OCI-LY1 (cell line): Measurements from ENCODE around the gene OLFML3.

Source experiments
- H2AFZ ChIP-seq: fragments of 200-600 bp; sonication (generic), shearing (Covaris generic); 2 replicates; pipeline ENCODE4 v1.6.0; 2014; ENCODE audit warnings: antibody characterized with exemption, mild to moderate bottlenecking, low read length
- H3F3A ChIP-seq: fragments of 200-600 bp; sonication (generic), shearing (Covaris generic); 2 replicates; pipeline ENCODE4 v1.6.0; 2014; ENCODE audit warnings: mild to moderate bottlenecking, antibody characterized with exemption, low read length, moderate library complexity; ENCODE audit not compliant: insufficient read depth
- H3K27ac ChIP-seq: fragments of 200-600 bp; sonication (generic); 2 replicates; pipeline ENCODE4 v1.5.1; 2014; ENCODE audit warnings: low read length, mixed run types, mild to moderate bottlenecking, low read depth; ENCODE audit not compliant: poor library complexity, severe bottlenecking
- H3K27me3 ChIP-seq: fragments of 200-600 bp; sonication (generic); 2 replicates; pipeline ENCODE4 v1.6.0; 2014; ENCODE audit warnings: antibody characterized with exemption, mild to moderate bottlenecking, low read length, moderate library complexity; ENCODE audit not compliant: insufficient read depth
- H3K36me3 ChIP-seq: fragments of 200-600 bp; sonication (generic); 2 replicates; pipeline ENCODE4 v1.6.1; 2014; ENCODE audit warnings: mild to moderate bottlenecking, antibody characterized with exemption, low read length, moderate library complexity, mixed read lengths; ENCODE audit not compliant: insufficient read depth
- H3K4me1 ChIP-seq: fragments of 200-600 bp; sonication (generic); 2 replicates; pipeline ENCODE4 v1.5.1; 2014; ENCODE audit warnings: mild to moderate bottlenecking, low read length, moderate library complexity; ENCODE audit not compliant: insufficient read depth, severe bottlenecking
- H3K4me2 ChIP-seq: fragments of 200-600 bp; sonication (generic), shearing (Covaris generic); 2 replicates; pipeline ENCODE4 v1.6.1; 2014; ENCODE audit warnings: low read length
- H3K4me3 ChIP-seq: fragments of 200-600 bp; sonication (generic); 2 replicates; pipeline ENCODE4 v1.5.1; 2014; ENCODE audit warnings: low read length, low read depth, mild to moderate bottlenecking, mixed read lengths; ENCODE audit not compliant: poor library complexity, severe bottlenecking
- H3K79me2 ChIP-seq: fragments of 200-600 bp; shearing (Covaris generic); 2 replicates; pipeline ENCODE4 v1.6.1; 2016; ENCODE audit warnings: mixed run types, low read length, mixed read lengths; ENCODE audit not compliant: insufficient read depth
- H3K9ac ChIP-seq: fragments of 200-600 bp; sonication (generic), shearing (Covaris generic); 2 replicates; pipeline ENCODE4 v1.6.1; 2014; ENCODE audit warnings: mild to moderate bottlenecking, low read length, mixed read lengths
- H3K9me2 ChIP-seq: fragments of 200-600 bp; sonication (generic), shearing (Covaris generic); 2 replicates; pipeline ENCODE4 v1.6.1; 2014; ENCODE audit warnings: low read depth, mild to moderate bottlenecking, low read length, mixed read lengths
- H3K9me3 ChIP-seq: fragments of 200-600 bp; shearing (Covaris generic); 2 replicates; pipeline ENCODE4 v1.6.1; 2014; ENCODE audit warnings: low read length, mixed read lengths
- H4K20me1 ChIP-seq: fragments of 200-600 bp; sonication (generic), shearing (Covaris generic); 2 replicates; pipeline ENCODE4 v1.6.0; 2016; ENCODE audit warnings: mild to moderate bottlenecking, low read length; ENCODE audit not compliant: insufficient read depth
- CTCF ChIP-seq: fragments of 200-600 bp; sonication (generic), shearing (Covaris generic); IDR thresholded peaks from 2 replicates; pipeline ENCODE4 v1.5.1; 2017; ENCODE audit warnings: mild to moderate bottlenecking, antibody characterized with exemption, low read length, moderate library complexity, mixed read lengths
- EZH2 ChIP-seq: fragments of 200-600 bp; sonication (generic), shearing (Covaris generic); IDR thresholded peaks from 2 replicates; pipeline ENCODE4 v1.8.0; 2017; ENCODE audit warnings: borderline replicate concordance, mixed run types, mild to moderate bottlenecking, antibody characterized with exemption, low read length, moderate library complexity, mixed read lengths

The OLFML3 gene

DNA sequence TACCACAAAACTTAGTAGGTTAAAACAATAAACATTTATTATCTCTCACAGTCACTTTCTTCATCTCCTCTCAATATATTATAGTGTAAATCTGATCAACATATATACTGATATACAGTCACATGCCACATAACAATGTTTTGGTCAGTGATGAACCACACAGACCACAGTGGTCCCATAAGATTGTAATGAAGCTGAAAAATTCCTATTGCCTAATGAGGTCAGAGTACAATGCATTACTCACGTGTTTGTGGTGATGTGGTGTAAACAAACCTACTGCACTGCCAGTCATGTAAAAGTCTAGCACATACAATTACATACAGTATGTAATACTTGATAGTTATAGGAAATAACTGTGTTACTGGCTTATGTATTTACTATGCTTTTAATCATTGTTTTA is 30.1 kb downstream of the OLFML3 start:
- Histone ChIP-seq H3K27me3 (peaks cover 4% of the 10 kb centered on the region), H3K27ac (no peak overlapping the region), H3K9me3 (no peaks in the 10 kb centered on the region), H4K20me1 (no peaks in the 10 kb centered on the region), H3K9ac (no peak overlapping the region), H3K79me2 (no peaks in the 10 kb centered on the region), H3K4me3 (no peak overlapping the region), H3F3A (no peaks in the 10 kb centered on the region), H3K4me1 (no peaks in the 10 kb centered on the region), H3K36me3 (no peaks in the 10 kb centered on the region), H2AFZ (no peak overlapping the region), H3K4me2 (no peak overlapping the region), H3K9me2 (no peaks in the 10 kb centered on the region)
- TF ChIP-seq CTCF (no peak), EZH2 (no peak)

- Histone ChIP-seq H3K4me2 (no peak overlapping the region), H3K36me3 (no peaks in the 10 kb centered on the region), H2AFZ (no peak overlapping the region), H4K20me1 (no peaks in the 10 kb centered on the region), H3K4me1 (no peaks in the 10 kb centered on the region), H3K79me2 (no peaks in the 10 kb centered on the region), H3K27me3 (peaks cover 4% of the 10 kb centered on the region), H3K9ac (no peak overlapping the region), H3K27ac (no peak overlapping the region), H3K4me3 (no peak overlapping the region), H3F3A (no peaks in the 10 kb centered on the region), H3K9me3 (no peaks in the 10 kb centered on the region), H3K9me2 (no peaks in the 10 kb centered on the region)
- TF ChIP-seq CTCF (no peak), EZH2 (no peak)
These were observed 31.3 kb downstream of the OLFML3 start for GRCh38 chr1:114010433-114011184.

DNA sequence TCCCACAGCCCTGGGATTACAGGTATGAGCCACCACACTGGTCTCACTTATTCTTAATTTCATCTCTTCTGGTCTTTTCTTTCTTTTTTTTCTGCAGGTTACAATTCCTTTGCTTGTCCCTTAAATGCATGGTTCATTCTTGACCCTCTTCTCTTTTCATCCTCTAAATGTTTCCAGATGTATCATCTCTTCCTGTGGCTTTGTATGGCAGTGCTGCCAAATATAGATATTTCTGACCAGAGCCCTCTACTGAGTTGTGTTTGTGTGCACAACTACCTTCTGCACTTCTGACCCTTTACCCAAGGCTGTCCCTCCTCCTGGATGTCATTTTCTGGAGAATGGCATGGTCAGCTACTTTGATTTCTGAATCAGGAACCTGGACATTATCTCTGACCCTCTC is 32.5 kb downstream of the OLFML3 start:
- Histone ChIP-seq H3K27ac (no peak overlapping the region), H3F3A (no peaks in the 10 kb centered on the region), H3K36me3 (no peaks in the 10 kb centered on the region), H3K9me2 (no peaks in the 10 kb centered on the region), H3K27me3 (peaks cover 4% of the 10 kb centered on the region; the same call in 1 of the 2 replicates), H3K79me2 (no peaks in the 10 kb centered on the region), H3K9ac (no peak overlapping the region), H3K4me3 (no peak overlapping the region), H3K4me2 (no peak overlapping the region), H3K4me1 (no peaks in the 10 kb centered on the region), H4K20me1 (no peaks in the 10 kb centered on the region), H3K9me3 (no peaks in the 10 kb centered on the region), H2AFZ (no peak overlapping the region)
- TF ChIP-seq CTCF (no peak), EZH2 (no peak)
